Activated naive CD4-positive, alpha-beta T cell treated with anti-CD3 and anti-CD28 coated beads, Interleukin-2, amount 10 ng/mL, durations not matched to agents 7 days and 5 days (primary cell): ENCODE measurements around the gene TINCR.
A peak's percentile ranks its signal among the peaks of the same experiment; 100 is the strongest.
"Not testable (repeated sequence)": the region's sequence is repeated elsewhere in the genome, so short reads cannot be mapped to it uniquely, and the experiment has no call there.

Source experiments
- CTCF ChIA-PET: fragments of 350-600 bp; sonication (Branson Sonifier 250); formaldehyde crosslinking; loops from one replicate; lab custom pipeline; 2021; ENCODE audit warnings: antibody characterized with exemption; lab: Charles Lee
- DNase-seq: peaks from one replicate; pipeline ENCODE4 v3.0.0-alpha.2; 2020
- H3K27ac Mint-ChIP-seq: one replicate; pipeline ENCODE4 v1.8.0; 2021; ENCODE audit warnings: mild to moderate bottlenecking, moderate library complexity, mixed read lengths
- H3K27me3 Mint-ChIP-seq: one replicate; pipeline ENCODE4 v1.8.0; 2021; ENCODE audit warnings: mild to moderate bottlenecking, mixed read lengths
- H3K36me3 Mint-ChIP-seq: one replicate; pipeline ENCODE4 v1.8.0; 2021; ENCODE audit warnings: mixed read lengths
- H3K4me1 Mint-ChIP-seq: one replicate; pipeline ENCODE4 v1.8.0; 2021; ENCODE audit warnings: mixed read lengths
- H3K4me3 Mint-ChIP-seq: one replicate; pipeline ENCODE4 v1.8.0; 2021; ENCODE audit warnings: mild to moderate bottlenecking, moderate library complexity, mixed read lengths
- H3K9me3 Mint-ChIP-seq: one replicate; pipeline ENCODE4 v1.8.0; 2021; ENCODE audit warnings: mixed read lengths

The TINCR gene

GRCh38 chr19:5559804-5560133 lies 8.0 kb downstream of the TINCR start:
- no peaks in the 10 kb centered on the region for H3K36me3 Mint-ChIP-seq
- no peak overlapping the region for H3K4me3 Mint-ChIP-seq
- H3K27me3 Mint-ChIP-seq = peaks cover 10% of the 10 kb centered on the region

GRCh38 chr19:5558101-5558621 lies 9.6 kb downstream of the TINCR start:
- Mint-ChIP-seq H3K9me3 (peaks cover 10% of the 10 kb centered on the region), H3K27me3 (peaks cover 10% of the 10 kb centered on the region), H3K36me3 (no peaks in the 10 kb centered on the region), H3K4me1 (no peaks in the 10 kb centered on the region), H3K27ac (no peak overlapping the region), H3K4me3 (no peak overlapping the region)
- DNase-seq = no peak
- CTCF ChIA-PET = no interaction called here

More at GRCh38 chr19:5559804-5560133, 8.0 kb downstream of the TINCR start:
- Mint-ChIP-seq H3K4me1 (no peaks in the 10 kb centered on the region), H3K27ac (no peak overlapping the region), H3K9me3 (peaks cover 10% of the 10 kb centered on the region)
- no peak for DNase-seq
- CTCF ChIA-PET = no interaction called here

GRCh38 chr19:5557691-5558090 lies 10.1 kb downstream of the TINCR start:
- Mint-ChIP-seq H3K4me1 (no peaks in the 10 kb centered on the region), H3K27ac (no peak overlapping the region), H3K27me3 (peaks cover 5% of the 10 kb centered on the region), H3K4me3 (no peak overlapping the region), H3K9me3 (peaks cover 10% of the 10 kb centered on the region), H3K36me3 (no peaks in the 10 kb centered on the region)
- CTCF ChIA-PET = no interaction called here
- no peak for DNase-seq

DNA sequence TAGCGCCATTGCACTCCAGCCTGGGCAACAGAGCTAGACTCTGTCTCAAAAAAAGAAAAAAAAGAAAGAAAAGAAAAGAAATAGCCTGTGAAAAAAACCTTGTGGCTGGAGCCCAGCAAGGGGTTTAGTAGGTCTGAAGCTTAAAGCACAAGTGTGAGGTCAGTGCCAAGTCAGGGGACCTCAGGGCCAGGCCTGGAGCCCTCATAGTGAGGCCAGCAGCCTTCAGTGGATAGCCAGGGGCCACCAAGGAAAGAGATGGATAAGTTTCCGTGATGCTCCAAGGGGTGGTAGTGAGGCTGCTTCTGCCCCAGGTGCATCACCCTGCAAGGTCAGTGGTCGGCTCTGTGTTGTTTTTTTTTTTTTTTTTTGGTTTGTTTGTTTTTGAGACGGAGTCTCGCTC lies 12.9 kb downstream of the TINCR start:
- Mint-ChIP-seq H3K27ac (no peak overlapping the region), H3K27me3 (peaks cover 9% of the 10 kb centered on the region), H3K36me3 (no peaks in the 10 kb centered on the region), H3K9me3 (no peaks in the 10 kb centered on the region), H3K4me1 (no peaks in the 10 kb centered on the region), H3K4me3 (no peak overlapping the region)
- CTCF ChIA-PET = no interaction called here
- no peak for DNase-seq

GRCh38 chr19:5553892-5554291 lies 13.9 kb downstream of the TINCR start:
- no peak overlapping the region for H3K4me3 Mint-ChIP-seq
- H3K27me3 Mint-ChIP-seq = peaks cover 14% of the 10 kb centered on the region
- CTCF ChIA-PET = no interaction called here
- H3K36me3 Mint-ChIP-seq = no peaks in the 10 kb centered on the region
- no peaks in the 10 kb centered on the region for H3K9me3 Mint-ChIP-seq
- no peak for DNase-seq
- H3K4me1 Mint-ChIP-seq = no peaks in the 10 kb centered on the region
- no peak overlapping the region for H3K27ac Mint-ChIP-seq

- CTCF ChIA-PET = interaction anchor here (0.7 kb wide), 2 partner anchors 20 to 38 kb away, joined by 3 read pairs; partner anchors contain the start of gene TINCR
- peak; percentile 45 for DNase-seq
Measured at GRCh38 chr19:5547881-5548280, 19.9 kb downstream of the TINCR start.

GRCh38 chr19:5545984-5546383 lies 21.8 kb downstream of the TINCR start:
- Mint-ChIP-seq H3K9me3 (no peaks in the 10 kb centered on the region), H3K4me3 (no peak overlapping the region), H3K4me1 (no peaks in the 10 kb centered on the region), H3K36me3 (no peaks in the 10 kb centered on the region), H3K27ac (no peak overlapping the region), H3K27me3 (peaks cover 9% of the 10 kb centered on the region)
- CTCF ChIA-PET = no interaction called here
- no peak for DNase-seq

More at GRCh38 chr19:5547881-5548280, 19.9 kb downstream of the TINCR start:
- H3K4me1 Mint-ChIP-seq = no peaks in the 10 kb centered on the region
- no peaks in the 10 kb centered on the region for H3K36me3 Mint-ChIP-seq
- no peak overlapping the region for H3K27ac Mint-ChIP-seq
- no peak overlapping the region for H3K4me3 Mint-ChIP-seq
- H3K9me3 Mint-ChIP-seq = no peaks in the 10 kb centered on the region
- peaks cover 9% of the 10 kb centered on the region for H3K27me3 Mint-ChIP-seq

GRCh38 chr19:5545051-5545450 lies 22.7 kb downstream of the TINCR start:
- Mint-ChIP-seq H3K4me3 (no peak overlapping the region), H3K9me3 (no peaks in the 10 kb centered on the region), H3K27me3 (peaks cover 7% of the 10 kb centered on the region), H3K4me1 (no peaks in the 10 kb centered on the region), H3K27ac (no peak overlapping the region), H3K36me3 (no peaks in the 10 kb centered on the region)
- CTCF ChIA-PET = no interaction called here
- DNase-seq = no peak

GRCh38 chr19:5542665-5543064 lies 25.1 kb downstream of the TINCR start:
- Mint-ChIP-seq H3K27ac (no peak overlapping the region), H3K9me3 (no peaks in the 10 kb centered on the region), H3K36me3 (no peaks in the 10 kb centered on the region), H3K27me3 (peaks cover 4% of the 10 kb centered on the region), H3K4me3 (no peak overlapping the region), H3K4me1 (no peaks in the 10 kb centered on the region)
- CTCF ChIA-PET = interaction anchor here (0.7 kb wide), 1 partner anchor 334 kb away, joined by 4 read pairs; no protein-coding TSS in a partner anchor
- no peak for DNase-seq

- Mint-ChIP-seq H3K4me3 (no peak overlapping the region), H3K36me3 (no peaks in the 10 kb centered on the region), H3K27ac (no peak overlapping the region), H3K4me1 (no peaks in the 10 kb centered on the region), H3K27me3 (peaks cover 15% of the 10 kb centered on the region), H3K9me3 (no peaks in the 10 kb centered on the region)
- DNase-seq = no peak
- CTCF ChIA-PET = no interaction called here
Measured at GRCh38 chr19:5541456-5541855, 26.3 kb downstream of the TINCR start.

DNA sequence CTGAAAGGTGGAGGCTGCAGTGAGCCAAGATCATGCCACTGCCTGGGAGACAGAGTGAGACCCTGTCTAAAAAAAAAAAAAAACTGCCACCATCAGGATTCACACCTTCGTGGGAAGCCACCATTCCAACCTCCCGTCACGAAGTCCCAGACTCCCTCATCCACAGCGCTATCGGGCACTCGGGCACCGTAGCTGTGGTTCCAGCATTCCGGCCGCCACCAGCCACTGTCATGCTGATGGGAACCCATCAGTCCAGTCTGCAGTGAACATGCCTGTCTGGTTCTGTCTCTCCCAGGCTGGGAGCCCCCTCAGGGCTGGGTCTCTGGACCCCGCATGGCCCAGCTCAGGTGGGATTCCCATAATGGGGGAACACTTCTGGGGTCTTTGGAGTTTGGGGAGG lies 27.5 kb downstream of the TINCR start:
- H3K4me1 Mint-ChIP-seq = no peaks in the 10 kb centered on the region
- CTCF ChIA-PET = no interaction called here
- H3K4me3 Mint-ChIP-seq = no peak overlapping the region
- H3K9me3 Mint-ChIP-seq = peaks cover 8% of the 10 kb centered on the region
- H3K36me3 Mint-ChIP-seq = peaks cover 3% of the 10 kb centered on the region
- no peak overlapping the region for H3K27ac Mint-ChIP-seq
- peaks cover 25% of the 10 kb centered on the region for H3K27me3 Mint-ChIP-seq
- DNase-seq = no peak

GRCh38 chr19:5537870-5538269 lies 29.9 kb downstream of the TINCR start:
- H3K9me3 Mint-ChIP-seq = peaks cover 25% of the 10 kb centered on the region
- H3K4me3 Mint-ChIP-seq = no peak overlapping the region
- no peak overlapping the region for H3K27ac Mint-ChIP-seq
- no peaks in the 10 kb centered on the region for H3K4me1 Mint-ChIP-seq
- H3K27me3 Mint-ChIP-seq = peaks cover 26% of the 10 kb centered on the region
- peaks cover 7% of the 10 kb centered on the region for H3K36me3 Mint-ChIP-seq
- no peak for DNase-seq
- CTCF ChIA-PET = no interaction called here

DNA sequence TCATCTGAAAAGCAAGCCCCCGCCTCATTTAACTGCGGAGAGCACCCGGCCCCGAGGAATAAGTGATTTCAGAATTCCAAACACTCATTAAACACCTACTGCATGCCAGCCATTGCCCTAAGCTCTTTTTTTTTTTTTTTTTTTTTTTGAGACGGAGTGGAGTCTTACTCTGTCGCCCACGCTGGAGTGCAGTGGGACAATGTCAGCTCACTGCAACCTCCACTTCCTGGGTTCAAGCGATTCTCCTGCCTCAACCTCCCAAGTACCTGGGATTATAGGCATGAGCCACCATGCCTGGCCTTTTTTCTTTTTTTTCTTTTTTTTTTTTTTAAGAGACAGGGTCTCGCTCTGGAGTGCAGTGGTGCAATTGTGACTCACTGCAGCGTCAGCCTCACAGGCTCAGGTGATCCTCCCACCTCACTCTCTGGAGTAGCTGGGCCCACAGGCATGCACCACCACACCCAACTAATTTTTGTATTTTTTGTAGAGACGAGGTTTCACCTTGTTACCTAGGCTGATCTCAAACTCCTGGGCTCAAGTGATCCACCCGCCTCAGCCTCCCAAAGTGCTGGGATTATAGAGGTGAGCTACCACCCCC lies 30.7 kb downstream of the TINCR start:
- H3K27me3 Mint-ChIP-seq = peaks cover 26% of the 10 kb centered on the region
- DNase-seq, H3K27ac Mint-ChIP-seq, H3K4me1 Mint-ChIP-seq, CTCF ChIA-PET, H3K4me3 Mint-ChIP-seq, H3K36me3 Mint-ChIP-seq: not testable (repeated sequence)
- peaks cover 28% of the 10 kb centered on the region for H3K9me3 Mint-ChIP-seq

DNA sequence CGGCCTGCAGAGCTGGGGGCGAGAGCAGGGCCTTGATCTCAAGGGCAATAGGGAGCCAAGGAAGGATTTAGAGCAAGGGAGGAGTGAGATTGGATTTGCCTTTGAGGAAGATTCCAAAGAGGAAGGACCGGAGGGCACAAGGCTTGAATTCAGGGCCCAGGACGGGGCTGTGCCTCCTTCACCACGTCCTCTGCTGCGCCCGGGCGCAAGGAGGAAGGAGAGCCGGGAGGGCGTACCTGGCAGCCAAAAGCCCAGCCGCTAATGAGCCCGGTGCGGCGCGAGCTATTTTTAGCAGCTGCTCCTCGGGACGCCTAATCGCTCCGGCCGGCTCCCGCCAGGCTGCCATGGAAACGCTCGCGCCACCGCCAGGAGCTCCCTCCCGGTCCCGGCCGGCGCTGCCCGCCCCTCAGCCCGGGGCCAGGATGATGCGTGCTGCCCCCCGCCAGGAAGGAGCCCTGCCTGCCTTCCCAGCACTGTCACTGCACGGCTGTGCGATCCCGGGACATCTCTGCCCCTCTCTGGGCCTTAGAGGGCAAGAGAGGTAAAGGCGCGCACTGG lies 31.3 kb downstream of the TINCR start:
- Mint-ChIP-seq H3K36me3 (peaks cover 7% of the 10 kb centered on the region), H3K27me3 (peaks cover 26% of the 10 kb centered on the region), H3K4me3 (no peak overlapping the region), H3K4me1 (no peaks in the 10 kb centered on the region), H3K9me3 (peaks cover 28% of the 10 kb centered on the region), H3K27ac (no peak overlapping the region)
- CTCF ChIA-PET = no interaction called here
- DNase-seq = no peak
